Ovary (tissue), 1 donor: ENCODE results near the gene RBBP4.

ENCODE experiments used
- EP300 ChIP-seq: sonication (generic); formaldehyde crosslinking; IDR thresholded peaks from one replicate; pipeline ENCODE4 v1.6.1; 2017; ENCODE audit warnings: antibody characterized with exemption
- POLR2A ChIP-seq: fragments of 450-650 bp; IDR thresholded peaks from one replicate; pipeline ENCODE4 v1.6.1; 2017; ENCODE audit warnings: antibody characterized with exemption, mild to moderate bottlenecking, moderate library complexity

DNA sequence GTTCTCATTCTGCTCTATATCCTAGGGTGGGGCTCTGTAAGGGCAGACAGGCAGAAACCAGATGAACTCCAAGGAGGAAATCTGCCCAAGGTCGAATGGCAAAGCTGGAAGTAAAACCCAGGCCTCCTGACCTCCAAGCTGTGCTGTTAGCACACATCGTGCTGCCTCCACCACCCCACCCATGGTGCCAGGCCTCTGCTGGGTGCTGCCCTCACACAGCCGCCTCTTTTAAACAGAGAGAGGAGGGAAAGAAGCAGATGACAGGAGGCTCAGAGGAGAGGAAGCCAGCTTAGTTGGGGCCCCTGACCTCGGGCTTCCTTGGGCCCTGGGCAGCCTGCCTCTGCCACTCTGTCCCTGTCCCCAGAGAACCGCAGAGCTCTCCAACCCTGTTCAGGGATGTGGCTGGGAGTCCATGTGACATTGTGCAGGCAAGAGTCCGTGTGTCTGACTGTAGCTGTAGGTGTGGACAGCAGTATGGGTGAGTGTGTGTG lies 50.5 kb downstream of the RBBP4 start:
- TF ChIP-seq EP300 (no peak), POLR2A (no peak)
